Fibroblast of mammary gland (primary cell): ENCODE data around the gene DENND6B.
A peak's percentile ranks its signal among the peaks of the same experiment; 100 is the strongest.

ENCODE experiments used
- DNase-seq: peaks from one replicate; pipeline ENCODE4 v3.0.0-alpha.2; 2010; ENCODE audit warnings: low read depth
- H3K4me3 ChIP-seq: 2 replicates; pipeline ENCODE4 v1.5.1; 2011; ENCODE audit warnings: low read depth, mild to moderate bottlenecking, low read length, moderate library complexity; ENCODE audit not compliant: control insufficient read depth
- CTCF ChIP-seq: conservative IDR thresholded peaks from 2 replicates; pipeline ENCODE4 v1.5.1; 2011; ENCODE audit warnings: low read depth, low read length, inconsistent platforms; ENCODE audit not compliant: control insufficient read depth, insufficient read depth

The DENND6B gene

GRCh38 chr22:50310949-50311444 lies 15.8 kb downstream of the DENND6B start:
- no peak for TF ChIP-seq CTCF
- H3K4me3 ChIP-seq = no peak overlapping the region
- DNase-seq = no peak

GRCh38 chr22:50310031-50310722 lies 16.6 kb downstream of the DENND6B start:
- DNase-seq = no peak
- no peak overlapping the region for H3K4me3 ChIP-seq
- no peak for TF ChIP-seq CTCF

- DNase-seq = no peak
- no peak overlapping the region for H3K4me3 ChIP-seq
- TF ChIP-seq CTCF = no peak
Measured at GRCh38 chr22:50309601-50309991, 17.2 kb downstream of the DENND6B start.

GRCh38 chr22:50308986-50309600 lies 17.7 kb downstream of the DENND6B start:
- H3K4me3 ChIP-seq = no peak overlapping the region
- DNase-seq = no peak

GRCh38 chr22:50308597-50308935 lies 18.2 kb downstream of the DENND6B start:
- no peak for TF ChIP-seq CTCF
- no peak overlapping the region for H3K4me3 ChIP-seq
- DNase-seq = peak; percentile 30

More at GRCh38 chr22:50308986-50309600, 17.7 kb downstream of the DENND6B start:
- TF ChIP-seq CTCF = no peak

- TF ChIP-seq CTCF = no peak
- DNase-seq = no peak
- H3K4me3 ChIP-seq = no peak overlapping the region
Measured at GRCh38 chr22:50307890-50308596, 18.8 kb downstream of the DENND6B start.
